Astrocyte of the spinal cord (primary cell): ENCODE results near the gene ZFR.
"Not testable (repeated sequence)": the region's sequence is repeated elsewhere in the genome, so short reads cannot be mapped to it uniquely, and the experiment has no call there.

Experiments used
- DNase-seq: peaks from one replicate; pipeline ENCODE4 v3.0.0; 2011; ENCODE audit warnings: low read depth, low spot score
- H3K4me3 ChIP-seq: 2 replicates; pipeline ENCODE4 v1.5.1; 2011; ENCODE audit warnings: low read depth, mild to moderate bottlenecking, low read length, moderate library complexity
- CTCF ChIP-seq: IDR thresholded peaks from 2 replicates; pipeline ENCODE4 v1.5.1; 2012; ENCODE audit warnings: low read depth, mild to moderate bottlenecking, low read length, inconsistent platforms
- in situ Hi-C: cut with HindIII; loops from 2 replicates; pipeline ENCODE4 v1.10.0; 2017; ENCODE audit warnings: low sequenced_read_pairs

ZFR gene

GRCh38 chr5:32369542-32370155 is 74.9 kb downstream of the ZFR start:
- DNase-seq: no peak
- in situ Hi-C loops: no loop called here
- no peak for TF ChIP-seq CTCF
- no peak overlapping the region for H3K4me3 ChIP-seq

- TF ChIP-seq CTCF: no peak
- H3K4me3 ChIP-seq: no peak overlapping the region
- no peak for DNase-seq
- in situ Hi-C loops: no loop called here
These were observed 75.5 kb downstream of the ZFR start for GRCh38 chr5:32369032-32369431.

DNA sequence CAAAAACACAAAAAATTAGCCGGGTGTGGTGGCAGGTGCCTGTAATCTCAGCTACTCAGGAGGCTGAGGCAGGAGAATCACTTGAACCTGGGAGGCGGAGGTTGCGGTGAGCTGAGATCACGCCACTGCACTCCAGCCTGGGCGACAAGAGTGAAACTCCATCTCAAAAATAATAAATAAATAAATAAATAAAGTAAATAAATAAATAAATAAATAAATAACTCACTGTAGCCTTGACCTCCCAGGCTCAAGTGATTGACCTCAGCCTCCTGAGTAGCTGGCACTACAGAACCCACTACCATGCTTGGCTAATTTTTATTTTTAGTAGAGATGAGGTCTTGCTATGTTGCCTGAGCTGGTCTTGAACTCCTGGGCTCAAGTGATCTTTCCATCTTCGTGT is 77.3 kb downstream of the ZFR start:
- DNase-seq, H3K4me3 ChIP-seq, in situ Hi-C loops: not testable (repeated sequence)

DNA sequence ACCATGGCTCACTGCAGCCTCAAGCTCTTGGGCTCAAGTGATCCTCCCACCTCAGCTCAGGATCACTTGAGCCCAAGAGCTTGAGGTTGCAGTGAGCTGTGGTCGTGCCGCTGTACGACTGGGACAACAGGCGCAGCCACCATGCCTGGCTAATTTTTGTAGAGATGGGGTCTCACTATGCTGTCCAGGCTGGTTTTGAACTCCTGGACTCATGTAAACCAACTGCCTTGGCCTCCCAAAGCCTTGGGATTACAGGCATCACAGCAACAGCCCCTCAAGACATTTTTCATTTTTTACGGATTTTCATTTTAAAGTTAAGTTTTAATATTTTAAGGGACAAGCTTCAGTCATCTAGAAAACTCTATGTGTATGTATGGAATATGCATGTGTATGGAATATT is 78.9 kb downstream of the ZFR start:
- H3K4me3 ChIP-seq: no peak overlapping the region
- no peak for TF ChIP-seq CTCF
- in situ Hi-C loops: no loop called here
- no peak for DNase-seq

- in situ Hi-C loops: no loop called here
- DNase-seq: no peak
These were observed 81.5 kb downstream of the ZFR start for GRCh38 chr5:32363030-32363429.

GRCh38 chr5:32362527-32362926 is 82.0 kb downstream of the ZFR start:
- TF ChIP-seq CTCF: no peak
- in situ Hi-C loops: no loop called here
- no peak for DNase-seq
- no peak overlapping the region for H3K4me3 ChIP-seq

More at GRCh38 chr5:32363030-32363429, 81.5 kb downstream of the ZFR start:
- TF ChIP-seq CTCF: no peak
- no peak overlapping the region for H3K4me3 ChIP-seq

- no peak for TF ChIP-seq CTCF
- no peak for DNase-seq
- in situ Hi-C loops: no loop called here
- H3K4me3 ChIP-seq: no peak overlapping the region
These were observed 83.6 kb downstream of the ZFR start for GRCh38 chr5:32360906-32361305.
